ENCODE measurements around the gene USP6NL. TPM values are rescaled to one million over a fixed set of nuclear protein-coding genes. Genes with fewer than 3 reads are reported as not detected.

USP6NL gene
- total and polyA plus RNA-seq, 9 of the 15 experiments (the other 6 are each of a cell fraction or from before 2014, with no cell fraction given) = 3.2 to 26.6 (median 19.8) TPM

GRCh38 chr10:11605807-11606408, 5.5 kb downstream of the USP6NL start (continued):
- TF ChIP-seq AFF1 (IDR thresholded peaks at IDR 0.05; ENCODE audit: low read depth in 1 of 2, partially characterized antibody in 2 of 2) (peak in 1 of 2 experiments; percentile 26), HDAC1 (IDR thresholded peaks at IDR 0.05) (0 out of 4 replicates have a peak, but pooled peaks of 1 of the 2 experiments have one; percentile 30), IRF9 (tag; IDR thresholded peaks at IDR 0.05) (no peak), SRF (CRISPR knock-in tag; IDR thresholded peaks at IDR 0.05) (no peak), SNIP1 (IDR thresholded peaks at IDR 0.05; ENCODE audit: low read depth) (0 out of 2 replicates have a peak, but pooled peaks have one; percentile 33), EHMT2 (IDR thresholded peaks at IDR 0.05) (0 out of 2 replicates have a peak, but pooled peaks have one; percentile 17), ETV5 (CRISPR knock-in tag; IDR thresholded peaks at IDR 0.05; ENCODE audit: low read depth) (no peak), ZMIZ1 (IDR thresholded peaks at IDR 0.05; ENCODE audit: low read depth in 2 of 2, low read length in 2 of 2) (no peak), ZNF707 (CRISPR knock-in tag; conservative IDR thresholded peaks at IDR 0.05) (no peak), SMAD3 (CRISPR knock-in tag; conservative IDR thresholded peaks at IDR 0.05) (no peak), HDAC2 (IDR thresholded peaks at IDR 0.05) (no peak), E2F8 (IDR thresholded peaks at IDR 0.05; ENCODE audit: low read depth, partially characterized antibody) (no peak), SRSF7 (optimal IDR thresholded peaks at IDR 0.05; ENCODE audit: low read depth, low read length) (no peak), PYGO2 (tag; IDR thresholded peaks at IDR 0.05) (no peak), BACH1 (tag; IDR thresholded peaks at IDR 0.05) (no peak)
